Neural progenitor cell (in vitro differentiated cells): Measurements from ENCODE around the gene FANCC. TPM values are rescaled to one million over a fixed set of nuclear protein-coding genes. Genes with fewer than 3 reads are reported as not detected.

Experiments used
- DNase-seq: peaks from one replicate; pipeline ENCODE4 v3.0.0-alpha.2; 2016; ENCODE audit warnings: low spot score
- H2AFZ ChIP-seq: fragments of 200-600 bp; sonication (generic); replicated peaks from 2 replicates; pipeline ENCODE4 v1.6.1; 2016; ENCODE audit warnings: antibody characterized with exemption
- H3F3A ChIP-seq: fragments of 200-600 bp; sonication (generic); 2 replicates; pipeline ENCODE4 v1.6.1; 2016; ENCODE audit warnings: antibody characterized with exemption, low read depth
- H3K27ac ChIP-seq: fragments of 200-600 bp; sonication (generic); 2 replicates; pipeline ENCODE4 v1.5.1; 2016; ENCODE audit warnings: mild to moderate bottlenecking
- H3K27me3 ChIP-seq: fragments of 200-600 bp; sonication (generic); 2 replicates; pipeline ENCODE4 v1.6.1; 2016; ENCODE audit warnings: mild to moderate bottlenecking, moderate library complexity
- H3K36me3 ChIP-seq: fragments of 200-600 bp; sonication (generic); 2 replicates; pipeline ENCODE4 v1.5.1; 2016
- H3K4me1 ChIP-seq: fragments of 200-600 bp; sonication (generic); 2 replicates; pipeline ENCODE4 v1.6.1; 2016; ENCODE audit warnings: mixed run types
- H3K4me2 ChIP-seq: fragments of 200-600 bp; sonication (generic); 2 replicates; pipeline ENCODE4 v1.6.1; 2016
- H3K4me3 ChIP-seq: fragments of 200-600 bp; sonication (generic); 2 replicates; pipeline ENCODE4 v1.5.1; 2016
- H3K79me2 ChIP-seq: fragments of 200-600 bp; sonication (generic); 2 replicates; pipeline ENCODE4 v1.6.1; 2016; ENCODE audit warnings: low read depth
- H3K9ac ChIP-seq: fragments of 200-600 bp; sonication (generic); 2 replicates; pipeline ENCODE4 v1.6.1; 2016
- H3K9me3 ChIP-seq: fragments of 200-600 bp; sonication (generic); 2 replicates; pipeline ENCODE4 v1.5.1; 2016; ENCODE audit warnings: low read depth
- H4K20me1 ChIP-seq: fragments of 200-600 bp; sonication (generic); 2 replicates; pipeline ENCODE4 v1.6.1; 2016; ENCODE audit warnings: low read depth
- H3K27ac Mint-ChIP-seq: 3 replicates; pipeline ENCODE4 v1.8.0; 2021; ENCODE audit warnings: mixed read lengths
- H3K27me3 Mint-ChIP-seq: 2 replicates; pipeline ENCODE4 v1.8.0; 2022; ENCODE audit warnings: low read depth, mild to moderate bottlenecking, inconsistent platforms, moderate library complexity, mixed read lengths; ENCODE audit not compliant: insufficient read depth
- H3K36me3 Mint-ChIP-seq: 3 replicates; pipeline ENCODE4 v1.8.0; 2021; ENCODE audit warnings: mixed read lengths
- H3K4me1 Mint-ChIP-seq: 3 replicates; pipeline ENCODE4 v1.8.0; 2021; ENCODE audit warnings: mixed read lengths
- H3K4me3 Mint-ChIP-seq: 3 replicates; pipeline ENCODE4 v1.8.0; 2021; ENCODE audit warnings: mild to moderate bottlenecking, moderate library complexity, mixed read lengths
- H3K9me3 Mint-ChIP-seq: 3 replicates; pipeline ENCODE4 v1.8.0; 2020; ENCODE audit warnings: mixed read lengths
- CTCF ChIP-seq: fragments of 200-600 bp; sonication (generic); IDR thresholded peaks from 2 replicates; pipeline ENCODE4 v1.5.1; 2017; ENCODE audit warnings: antibody characterized with exemption, mild to moderate bottlenecking
- EZH2 ChIP-seq: fragments of 200-600 bp; sonication (generic); IDR thresholded peaks from 2 replicates; pipeline ENCODE4 v1.6.1; 2017; ENCODE audit warnings: antibody characterized with exemption, mild to moderate bottlenecking, moderate library complexity
- EZH2phosphoT487 ChIP-seq: fragments of 200-600 bp; sonication (generic); IDR thresholded peaks from 2 replicates; pipeline ENCODE4 v1.6.1; 2017; ENCODE audit warnings: antibody characterized with exemption
- total RNA-seq: library from RNA; depleted of rRNA; stranded (reverse); fragments of >200 nt; gene quantifications from 2 replicates; pipeline ENCODE4 v1.2.3, GENCODE V29; 2015; ENCODE audit warnings: low replicate concordance

The FANCC gene
- total RNA-seq, 1 donor from 2014 or later, result 49.6 TPM

GRCh38 chr9:95131023-95131943, 186.2 kb downstream of the FANCC start:
- H3K27ac ChIP-seq, result no peak overlapping the region
- H4K20me1 ChIP-seq, result no peaks in the 10 kb centered on the region
- H3K9me3 Mint-ChIP-seq, result no peaks in the 10 kb centered on the region
- peak overlapping the region; percentile 10 for H3K4me3 Mint-ChIP-seq
- H3K27me3 ChIP-seq, result no peaks in the 10 kb centered on the region
- H2AFZ ChIP-seq, result no peak overlapping the region
- TF ChIP-seq EZH2, result no peak
- TF ChIP-seq CTCF, result peak; percentile 88
- H3F3A ChIP-seq, result peaks cover 17% of the 10 kb centered on the region
- no peak overlapping the region for H3K9ac ChIP-seq
- H3K36me3 ChIP-seq, result no peaks in the 10 kb centered on the region
- H3K4me1 Mint-ChIP-seq, result peaks cover 64% of the 10 kb centered on the region
- peak; percentile 71 for DNase-seq
- no peaks in the 10 kb centered on the region for H3K9me3 ChIP-seq
- no peak overlapping the region for H3K4me2 ChIP-seq
- peaks cover 3% of the 10 kb centered on the region for H3K27me3 Mint-ChIP-seq
- H3K4me1 ChIP-seq, result peaks cover 13% of the 10 kb centered on the region
- no peak overlapping the region for H3K27ac Mint-ChIP-seq
- H3K79me2 ChIP-seq, result no peaks in the 10 kb centered on the region
- no peak overlapping the region for H3K4me3 ChIP-seq
- H3K36me3 Mint-ChIP-seq, result no peaks in the 10 kb centered on the region

- Mint-ChIP-seq H3K4me3 (no peak overlapping the region), H3K27ac (no peak overlapping the region), H3K4me1 (peaks cover 69% of the 10 kb centered on the region), H3K9me3 (no peaks in the 10 kb centered on the region), H3K27me3 (peaks cover 3% of the 10 kb centered on the region), H3K36me3 (no peaks in the 10 kb centered on the region)
- Histone ChIP-seq H3K4me2 (no peak overlapping the region), H4K20me1 (no peaks in the 10 kb centered on the region), H3K4me3 (no peak overlapping the region), H3K36me3 (no peaks in the 10 kb centered on the region), H3K79me2 (no peaks in the 10 kb centered on the region), H3K9me3 (no peaks in the 10 kb centered on the region), H3K9ac (no peak overlapping the region), H3K27ac (no peak overlapping the region), H3F3A (peaks cover 17% of the 10 kb centered on the region), H3K4me1 (peaks cover 13% of the 10 kb centered on the region), H3K27me3 (no peaks in the 10 kb centered on the region), H2AFZ (no peak overlapping the region)
- TF ChIP-seq EZH2phosphoT487, result no peak
- no peak for TF ChIP-seq CTCF
- no peak for TF ChIP-seq EZH2
- no peak for DNase-seq
These were observed 187.0 kb downstream of the FANCC start for GRCh38 chr9:95130484-95130883.

- H3K27me3 Mint-ChIP-seq, result peaks cover 3% of the 10 kb centered on the region
- Histone ChIP-seq H4K20me1 (no peaks in the 10 kb centered on the region), H3K4me2 (no peak overlapping the region), H3K27ac (no peak overlapping the region), H3K4me1 (peaks cover 13% of the 10 kb centered on the region), H3K27me3 (no peaks in the 10 kb centered on the region), H3F3A (peaks cover 17% of the 10 kb centered on the region), H2AFZ (no peak overlapping the region), H3K9me3 (no peaks in the 10 kb centered on the region), H3K79me2 (no peaks in the 10 kb centered on the region), H3K36me3 (no peaks in the 10 kb centered on the region), H3K4me3 (no peak overlapping the region), H3K9ac (no peak overlapping the region)
- H3K9me3 Mint-ChIP-seq, result no peaks in the 10 kb centered on the region
- no peak overlapping the region for H3K4me3 Mint-ChIP-seq
- no peak for TF ChIP-seq CTCF
- TF ChIP-seq EZH2, result no peak
- TF ChIP-seq EZH2phosphoT487, result no peak
- DNase-seq, result no peak
- H3K4me1 Mint-ChIP-seq, result peaks cover 76% of the 10 kb centered on the region
- no peaks in the 10 kb centered on the region for H3K36me3 Mint-ChIP-seq
- peak overlapping the region; percentile 15 for H3K27ac Mint-ChIP-seq
These were observed 187.8 kb downstream of the FANCC start for GRCh38 chr9:95129476-95130291.
